Sigmoid colon (tissue), 7 donors: ENCODE results near the gene FAM120AOS. TPM values are rescaled to one million over a fixed set of nuclear protein-coding genes. Genes with fewer than 3 reads are reported as not detected.

Experiments used
- DNase-seq: peaks from one replicate; pipeline ENCODE4 v3.0.0-alpha.2; 2019
- H3K27ac ChIP-seq, 4 donors: fragments of 200-600 bp; sonication (generic); one replicate each; pipeline ENCODE4 v1.5.1; 2016 to 2019; ENCODE audit warnings: mild to moderate bottlenecking in 1 of 4
- H3K27me3 ChIP-seq, 3 donors: fragments of 200-600 bp; sonication (generic); one replicate each; pipeline ENCODE4 v1.5.1; 2019; ENCODE audit warnings: mild to moderate bottlenecking in 1 of 3
- H3K36me3 ChIP-seq, 4 donors: fragments of 200-600 bp; sonication (generic); one replicate each; pipeline ENCODE4 v1.5.1; 2016 to 2019
- H3K4me1 ChIP-seq, 4 donors: fragments of 200-600 bp; sonication (generic); one replicate each; pipeline ENCODE4 v1.5.1; 2017 to 2019
- H3K4me3 ChIP-seq, 4 donors: fragments of 200-600 bp; sonication (generic); one replicate each; pipeline ENCODE4 v1.5.1; 2017 to 2019; ENCODE audit warnings: mild to moderate bottlenecking in 2 of 4, moderate library complexity in 1 of 4
- H3K9me3 ChIP-seq, 4 donors: fragments of 200-600 bp in 3 of 4; sonication (generic) in 3 of 4; one replicate each; pipeline versions ENCODE4 v1.5.1 to v1.6.1; 2013 to 2019
- EP300 ChIP-seq, 4 donors: sonication (generic); formaldehyde crosslinking; IDR thresholded peaks; one replicate each; pipeline ENCODE4 v1.6.1; 2017; ENCODE audit warnings: antibody characterized with exemption in 4 of 4
- POLR2A ChIP-seq, 2 donors: fragments of 450-650 bp; IDR thresholded peaks; one replicate each; pipeline ENCODE4 v1.6.1; 2016; ENCODE audit warnings: antibody characterized with exemption in 2 of 2, mild to moderate bottlenecking in 2 of 2, moderate library complexity in 2 of 2
- POLR2AphosphoS5 ChIP-seq, 4 donors: sonication (generic); formaldehyde crosslinking; IDR thresholded peaks; one replicate each; pipeline ENCODE4 v1.6.1; 2017; ENCODE audit warnings: antibody characterized with exemption in 4 of 4
- WGBS, 2 donors: extraction: QIAGEN DNeasy Blood & Tissue Kit; methylation state at CpG; one replicate each; pipeline ENCODE4 v1.1.7; 2013; 5-methylcytosine and 5-hydroxymethylcytosine counted together
- intact Hi-C: fragments of 100-400 bp; cut with DNase I; formaldehyde crosslinking; loops from one replicate; pipeline ENCODE4 v1.15.1; 2023
- polyA plus RNA-seq, 3 donors: library from polyadenylated mRNA; stranded (reverse); fragments of 200-250 nt; gene quantifications; one replicate each; pipeline ENCODE4 v1.2.3, GENCODE V29; 2013
- small RNA-seq, 3 donors: library from RNA; depleted of rRNA; stranded (forward); fragments of <200 nt; gene quantifications; one replicate each; pipeline ENCODE3, GENCODE V24; 2016
- total RNA-seq, 4 donors: library from RNA; depleted of rRNA; stranded (reverse); fragments of >200 nt; gene quantifications; one replicate each; pipeline ENCODE4 v1.1.0, GENCODE V29; 2016
- TF ChIP-seq, protein P1 (sequence below), 4 experiments: fragments of 450-650 bp in 3 of 4; fragments of 200-600 bp in 1 of 4; IDR thresholded peaks; one replicate each; pipeline ENCODE4 v1.5.1; 2016 to 2019; ENCODE audit warnings: antibody characterized with exemption in 4 of 4, mild to moderate bottlenecking in 3 of 4, moderate library complexity in 2 of 4
- donor health status: healthy with polysubstance abuse.
- donor health status: Bipolar disorder and iron deficiency.
- donor health status: healthy.

The FAM120AOS gene
- total and polyA plus RNA-seq, 7 donors: 50.3 to 86.5 (median 63.1) TPM

DNA sequence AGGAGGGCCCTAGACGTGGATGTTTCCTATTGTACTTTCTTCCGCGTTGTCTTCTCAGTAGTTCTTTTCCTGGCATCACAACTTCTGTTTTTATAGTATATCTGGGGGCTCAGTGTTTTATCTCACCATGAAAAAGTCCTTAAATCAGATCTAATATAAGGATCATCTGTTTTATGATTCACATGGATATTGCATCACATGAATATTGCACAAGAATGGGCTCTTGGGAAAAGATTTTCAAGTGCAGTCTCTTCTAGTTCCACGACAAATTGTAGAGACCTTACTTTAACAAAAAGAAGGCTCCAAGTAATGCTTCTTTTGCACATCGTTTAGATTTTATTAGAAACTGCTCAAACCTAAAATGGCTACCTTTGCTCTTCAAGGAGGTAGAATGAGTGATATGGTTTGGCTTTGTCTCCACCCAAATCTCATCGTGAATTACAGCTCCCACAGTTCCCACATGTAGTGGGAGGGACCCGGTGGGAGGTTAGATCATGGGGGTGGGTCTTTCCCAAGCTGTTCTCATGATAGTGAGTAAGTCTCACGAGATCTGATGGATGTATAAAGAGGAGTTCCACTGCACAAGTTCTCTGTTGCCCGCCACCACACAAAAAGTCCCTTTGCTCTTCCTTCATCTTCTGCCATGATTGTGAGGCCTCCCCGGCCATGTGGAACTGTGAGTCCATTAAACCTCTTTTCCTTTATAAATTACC lies 55.6 kb downstream of the FAM120AOS start:
- H3K27me3 ChIP-seq: no peaks in the 10 kb centered on the region
- no peak overlapping the region for H3K27ac ChIP-seq
- TF ChIP-seq POLR2A (IDR thresholded peaks at IDR 0.05) (no peak), POLR2AphosphoS5 (IDR thresholded peaks at IDR 0.05) (no peak), EP300 (IDR thresholded peaks at IDR 0.05) (no peak)
- TF ChIP-seq, protein P1, sequence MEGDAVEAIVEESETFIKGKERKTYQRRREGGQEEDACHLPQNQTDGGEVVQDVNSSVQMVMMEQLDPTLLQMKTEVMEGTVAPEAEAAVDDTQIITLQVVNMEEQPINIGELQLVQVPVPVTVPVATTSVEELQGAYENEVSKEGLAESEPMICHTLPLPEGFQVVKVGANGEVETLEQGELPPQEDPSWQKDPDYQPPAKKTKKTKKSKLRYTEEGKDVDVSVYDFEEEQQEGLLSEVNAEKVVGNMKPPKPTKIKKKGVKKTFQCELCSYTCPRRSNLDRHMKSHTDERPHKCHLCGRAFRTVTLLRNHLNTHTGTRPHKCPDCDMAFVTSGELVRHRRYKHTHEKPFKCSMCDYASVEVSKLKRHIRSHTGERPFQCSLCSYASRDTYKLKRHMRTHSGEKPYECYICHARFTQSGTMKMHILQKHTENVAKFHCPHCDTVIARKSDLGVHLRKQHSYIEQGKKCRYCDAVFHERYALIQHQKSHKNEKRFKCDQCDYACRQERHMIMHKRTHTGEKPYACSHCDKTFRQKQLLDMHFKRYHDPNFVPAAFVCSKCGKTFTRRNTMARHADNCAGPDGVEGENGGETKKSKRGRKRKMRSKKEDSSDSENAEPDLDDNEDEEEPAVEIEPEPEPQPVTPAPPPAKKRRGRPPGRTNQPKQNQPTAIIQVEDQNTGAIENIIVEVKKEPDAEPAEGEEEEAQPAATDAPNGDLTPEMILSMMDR (IDR thresholded peaks at IDR 0.05): no peak
- H3K4me3 ChIP-seq: no peak overlapping the region
- DNase-seq: no peak
- WGBS, 2 donors: 74% methylated on average over 10 of the region's 10 CpGs
- H3K36me3 ChIP-seq: no peaks in the 10 kb centered on the region
- H3K4me1 ChIP-seq: no peaks in the 10 kb centered on the region
- intact Hi-C loops: loop anchor here (10.0 kb wide), 1 partner anchor 63 kb away; no protein-coding TSS in a partner anchor
- no peaks in the 10 kb centered on the region for H3K9me3 ChIP-seq

Small RNAs within 50 kb of the gene (small RNA-seq; reads per million reads assigned to genes)
- gene RF00019: 0 reads per million in 3 donors

Other genes starting within 250 kb of the FAM120AOS start
- 100 to 1,000 TPM in 1 of 4 donors, 10 to 100 TPM in 3; 59.9 to 102 (median 65.1) TPM for gene FAM120A, start 1.9 kb downstream of the FAM120AOS start, total RNA-seq
- gene FAM120A, start 1.9 kb downstream of the FAM120AOS start, polyA plus RNA-seq: 100 to 1,000 TPM in 1 of 3 donors, 10 to 100 TPM in 2; 61.9 to 106 (median 85.3) TPM
- 10 to 100 TPM; 21.4 to 31.9 (median 28.5) TPM for gene PHF2, start 123.0 kb upstream of the FAM120AOS start, total RNA-seq
- gene PHF2, start 123.0 kb upstream of the FAM120AOS start, polyA plus RNA-seq: 10 to 100 TPM; 10.9 to 16.7 (median 12.6) TPM